Heart right ventricle (tissue), 16 donors: ENCODE measurements around the gene AP2M1. TPM values are rescaled to one million over a fixed set of nuclear protein-coding genes. Genes with fewer than 3 reads are reported as not detected.

ENCODE experiments used
- ATAC-seq, 8 donors: fragments of 200-7000 bp; cut with Tn5 transposase; one replicate each; pipeline ENCODE4 v1.9.1; 2020; ENCODE audit warnings: mild to moderate bottlenecking in 8 of 8, moderate library complexity in 8 of 8, moderate number of reproducible peaks in 1 of 8
- DNase-seq, 2 donors: peaks; one replicate each; pipeline ENCODE4 v3.0.0-alpha.2; 2020
- H3K27ac ChIP-seq, 10 donors: fragments of 200-600 bp; sonication (generic) in 2 of 10; one replicate each; pipeline versions ENCODE4 v1.5.0 to v1.8.0; 2020 to 2022; ENCODE audit warnings: mild to moderate bottlenecking in 3 of 10
- H3K27me3 ChIP-seq, 7 donors: fragments of 200-600 bp; one replicate each; pipeline ENCODE4 v1.8.0; 2021 to 2022; ENCODE audit warnings: mild to moderate bottlenecking in 2 of 7
- H3K36me3 ChIP-seq, 9 donors: fragments of 200-600 bp; sonication (generic) in 1 of 9; one replicate each; pipeline versions ENCODE4 v1.5.0 to v1.8.0; 2020 to 2022; ENCODE audit warnings: mild to moderate bottlenecking in 2 of 9
- H3K4me1 ChIP-seq, 9 donors: fragments of 200-600 bp; sonication (generic) in 1 of 9; one replicate each; pipeline versions ENCODE4 v1.5.0 to v1.8.0; 2020 to 2022; ENCODE audit warnings: mild to moderate bottlenecking in 4 of 9
- H3K4me3 ChIP-seq, 10 donors: fragments of 200-600 bp; sonication (generic) in 2 of 10; one replicate each; pipeline versions ENCODE4 v1.5.0 to v1.8.0; 2020 to 2022; ENCODE audit warnings: mild to moderate bottlenecking in 7 of 10, moderate library complexity in 2 of 10
- H3K9me3 ChIP-seq, 11 donors: fragments of 200-600 bp in 10 of 11; sonication (generic) in 2 of 11; one replicate each; pipeline versions ENCODE4 v1.5.0 to v1.8.0; 2013 to 2022; ENCODE audit warnings: mild to moderate bottlenecking in 2 of 11, control low read depth in 1 of 11, moderate library complexity in 1 of 11
- CTCF ChIP-seq, 9 donors: fragments of 200-600 bp; sonication (generic) in 2 of 9; IDR thresholded peaks; one replicate each; pipeline versions ENCODE4 v1.5.0 to v1.8.0; 2021 to 2022; ENCODE audit warnings: antibody characterized with exemption in 9 of 9, mild to moderate bottlenecking in 5 of 9, moderate library complexity in 1 of 9
- WGBS, 2 donors: extraction: QIAGEN DNeasy Blood & Tissue Kit; methylation state at CpG; one replicate each; pipeline ENCODE4 v1.1.7; 2013; ENCODE audit warnings: inconsistent platforms in 1 of 2; 5-methylcytosine and 5-hydroxymethylcytosine counted together
- intact Hi-C, 10 donors: fragments of 100-400 bp; cut with DNase I; formaldehyde crosslinking; loops; one replicate each; pipeline versions ENCODE4 v1.11.1 to v1.14.2; 2022
- polyA plus RNA-seq, 2 donors: library from polyadenylated mRNA; stranded (reverse); fragments of 200-250 nt; gene quantifications; one replicate each; pipeline ENCODE4 v1.2.3, GENCODE V29; 2013
- total RNA-seq, 10 donors: library from RNA; stranded (reverse); fragmentation: NEBNext Ultra II Directional in 3 of 10; extraction: Animal tissue kit (Norgen Biotek cat#: 25700) in 3 of 10; gene quantifications; one replicate each; pipeline versions ENCODE4 v1.2.1 to v1.2.4, GENCODE V29; 2021 to 2023
- donor health status: Arrhythmogenic right ventricular cardiomyopathy.
- donor health status: ischemic (EF 13 %, LVEDD 7.1; RV severe dilation, severe dysfunction).
- donor health status: healthy with polysubstance abuse.
- donor health status: DM: no; HTN: yes; CAD: no.
- donor health status: DM: no; HTN: no; CAD: no.
- donor health status: ischemic (EF 25% LVEDD 6.9; RV normal size, moderate dysfunction).
- donor health status: ischemic (EF 25% LVEDD 5.7; RV mildly dilated, moderate dysfunction).
- donor health status: healthy.
- donor health status: DM: yes; HTN: yes; CAD: no.
- donor health status: Ischemic cardiomyopathy.
- donor health status: ischemic (EF 35%, LVEDD 5.7; RV mildly dilated, moderate dysfunction).
- donor health status: nonischemic (EF 11% LVEDD 7.7; RV severe dilation, severe dysfunction).
- donor health status: DM: yes; HTN: yes; CAD: no.
- donor health status: PGD.
- donor health status: ischemic (EF 29% LVEDD 5.4; RV normal size, mild dysfunction).
- donor health status: nonischemic (EF 23%, LVEDD 6.1; RV moderate dilation, normal function).

Gene AP2M1
- total and polyA plus RNA-seq, 12 donors = 187 to 390 (median 321) TPM

- ATAC-seq = no peak
- DNase-seq = no peak
- H3K27ac ChIP-seq = no peak overlapping the region
- no peaks in the 10 kb centered on the region for H3K4me1 ChIP-seq
- no peak for TF ChIP-seq CTCF (IDR thresholded peaks at IDR 0.05)
- H3K27me3 ChIP-seq = peaks cover 0 to 2% (median 0%) of the 10 kb centered on the region in 7 donors
- no peak overlapping the region for H3K4me3 ChIP-seq
- intact Hi-C loops = no loop called here
- H3K9me3 ChIP-seq = no peaks in the 10 kb centered on the region
- H3K36me3 ChIP-seq = peaks cover 0 to 9% (median 0%) of the 10 kb centered on the region in 9 donors
These were observed 26.2 kb downstream of the AP2M1 start for GRCh38 chr3:184200825-184201224.

DNA sequence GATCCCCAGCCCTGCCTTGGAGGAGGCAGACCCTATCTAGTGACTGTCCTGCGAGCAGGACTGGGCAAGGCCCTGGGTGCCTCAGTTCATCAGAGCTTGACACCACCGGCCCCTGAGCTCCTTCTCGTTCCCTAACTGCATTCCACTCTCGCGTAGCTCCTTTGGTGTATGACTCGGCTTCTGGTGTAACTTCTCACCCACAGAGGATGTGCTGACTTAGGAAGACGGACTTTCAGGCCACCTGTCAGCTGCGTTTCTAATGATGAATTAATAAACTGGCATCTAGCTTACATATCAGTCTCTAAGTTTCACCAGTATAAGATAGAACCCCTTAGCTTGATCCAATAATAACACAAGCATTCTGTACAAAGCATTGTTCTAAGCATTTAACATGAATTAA, 28.9 kb downstream of the AP2M1 start:
- 77 to 84% methylated on average over 8 of the region's 8 CpGs for WGBS, 2 donors
- H3K27ac ChIP-seq = no peak overlapping the region
- H3K36me3 ChIP-seq = no peaks in the 10 kb centered on the region
- intact Hi-C loops = no loop called here
- peaks cover 0 to 10% (median 5%) of the 10 kb centered on the region in 7 donors for H3K27me3 ChIP-seq
- ATAC-seq = no peak
- H3K4me1 ChIP-seq = no peaks in the 10 kb centered on the region
- no peak for DNase-seq
- no peak overlapping the region for H3K4me3 ChIP-seq
- no peaks in the 10 kb centered on the region for H3K9me3 ChIP-seq
- no peak for TF ChIP-seq CTCF (IDR thresholded peaks at IDR 0.05)

GRCh38 chr3:184209146-184209923, 34.7 kb downstream of the AP2M1 start:
- Histone ChIP-seq H3K4me3 (no peak overlapping the region), H3K4me1 (peaks cover 0 to 4% (median 0%) of the 10 kb centered on the region in 9 donors), H3K27me3 (peaks cover 0 to 10% (median 5%) of the 10 kb centered on the region in 7 donors), H3K9me3 (no peaks in the 10 kb centered on the region), H3K36me3 (no peaks in the 10 kb centered on the region), H3K27ac (no peak overlapping the region)
- WGBS, 2 donors = 55 to 62% methylated on average over 11 of the region's 11 CpGs
- ATAC-seq = no peak
- no peak for DNase-seq
- intact Hi-C loops = no loop called here
- no peak for TF ChIP-seq CTCF (IDR thresholded peaks at IDR 0.05)

GRCh38 chr3:184211297-184211696, 36.6 kb downstream of the AP2M1 start:
- no peaks in the 10 kb centered on the region for H3K36me3 ChIP-seq
- DNase-seq (no peak), ATAC-seq (no peak)
- TF ChIP-seq CTCF (IDR thresholded peaks at IDR 0.05) = no peak
- no peaks in the 10 kb centered on the region for H3K9me3 ChIP-seq
- H3K4me3 ChIP-seq = no peak overlapping the region
- H3K27me3 ChIP-seq = peaks cover 0 to 9% (median 5%) of the 10 kb centered on the region in 7 donors
- intact Hi-C loops = no loop called here
- peaks cover 0 to 7% (median 0%) of the 10 kb centered on the region in 9 donors for H3K4me1 ChIP-seq
- no peak overlapping the region for H3K27ac ChIP-seq
- WGBS, 2 donors = 67 to 74% methylated on average over 5 of the region's 5 CpGs
